Renal cortex interstitium (tissue), 11 donors: Measurements from ENCODE around the gene PCSK6. TPM values are rescaled to one million over a fixed set of nuclear protein-coding genes. Genes with fewer than 3 reads are reported as not detected.

Experiments used
- DNase-seq, 11 donors: peaks; one replicate each; pipeline ENCODE4 v3.0.0-alpha.2; 2013; ENCODE audit warnings: low read depth in 9 of 11, low spot score in 4 of 11; ENCODE audit errors: extremely low read depth in 1 of 11
- polyA plus RNA-seq, 3 donors: library from polyadenylated mRNA; unstranded; fragments of 120-200 nt; gene quantifications; one replicate each; pipeline ENCODE4 v1.2.1, GENCODE V29; 2013; ENCODE audit not compliant: insufficient read length in 3 of 3

The PCSK6 gene
- polyA plus RNA-seq, 3 donors: 7.2 to 8.4 (median 8.3) TPM

GRCh38 chr15:101399431-101399830 is 90.1 kb downstream of the PCSK6 start:
- DNase-seq: no peak

GRCh38 chr15:101398247-101398646 is 91.3 kb downstream of the PCSK6 start:
- DNase-seq: no peak

GRCh38 chr15:101397521-101398003 is 91.9 kb downstream of the PCSK6 start:
- no peak for DNase-seq

- DNase-seq: no peak
These were observed 92.8 kb downstream of the PCSK6 start for GRCh38 chr15:101396484-101397261.

GRCh38 chr15:101394654-101395053 is 94.9 kb downstream of the PCSK6 start:
- DNase-seq: no peak

GRCh38 chr15:101394056-101394630 is 95.4 kb downstream of the PCSK6 start:
- no peak for DNase-seq

GRCh38 chr15:101393172-101393571 is 96.3 kb downstream of the PCSK6 start:
- DNase-seq: no peak

GRCh38 chr15:101391981-101392640 is 97.4 kb downstream of the PCSK6 start:
- DNase-seq: no peak

GRCh38 chr15:101391431-101391830 is 98.1 kb downstream of the PCSK6 start:
- no peak for DNase-seq

GRCh38 chr15:101390462-101390861 is 99.0 kb downstream of the PCSK6 start:
- DNase-seq: no peak

GRCh38 chr15:101390060-101390459 is 99.4 kb downstream of the PCSK6 start:
- DNase-seq: no peak

GRCh38 chr15:101389362-101389761 is 100.1 kb downstream of the PCSK6 start:
- no peak for DNase-seq

- DNase-seq: no peak
These were observed 101.5 kb downstream of the PCSK6 start for GRCh38 chr15:101388046-101388445.

- DNase-seq: no peak
These were observed 101.9 kb downstream of the PCSK6 start for GRCh38 chr15:101387574-101387973.

GRCh38 chr15:101386967-101387366 is 102.5 kb downstream of the PCSK6 start:
- DNase-seq: no peak

GRCh38 chr15:101386006-101386405 is 103.5 kb downstream of the PCSK6 start:
- DNase-seq: no peak

GRCh38 chr15:101384276-101384675 is 105.2 kb downstream of the PCSK6 start:
- no peak for DNase-seq

GRCh38 chr15:101382544-101382943 is 107.0 kb downstream of the PCSK6 start:
- no peak for DNase-seq

GRCh38 chr15:101381671-101382212 is 107.8 kb downstream of the PCSK6 start:
- no peak for DNase-seq

- DNase-seq: no peak
These were observed 109.4 kb downstream of the PCSK6 start for GRCh38 chr15:101380146-101380545.
